SK-N-SH treated with all-trans-retinoic acid at 6 μM for 48 hours (cell line): ENCODE data around the gene SLC10A1.

Source experiments
- ESRRG ChIP-seq: fragments of 250-450 bp; sonication (Bioruptor Pico); IDR thresholded peaks from 2 replicates; pipeline ENCODE4 v1.6.1; 2021; ENCODE audit warnings: mild to moderate bottlenecking
- PPARA ChIP-seq: fragments of 250-450 bp; sonication (Bioruptor Pico); IDR thresholded peaks from 2 replicates; pipeline ENCODE4 v1.5.0; 2020; ENCODE audit warnings: mild to moderate bottlenecking, borderline replicate concordance
- TOX ChIP-seq: fragments of 250-450 bp; sonication (Bioruptor Pico); IDR thresholded peaks from 2 replicates; pipeline ENCODE4 v1.8.0; 2021; ENCODE audit warnings: mild to moderate bottlenecking, moderate library complexity, borderline replicate concordance
- ZNF565 ChIP-seq: fragments of 450-650 bp; formaldehyde crosslinking; conservative IDR thresholded peaks from 2 replicates; pipeline ENCODE4 v1.5.0; 2020; ENCODE audit warnings: low read depth, mild to moderate bottlenecking, moderate library complexity
- ZNF8 ChIP-seq: fragments of 450-650 bp; formaldehyde crosslinking; IDR thresholded peaks from 2 replicates; pipeline ENCODE4 v1.5.0; 2020; ENCODE audit warnings: mild to moderate bottlenecking, moderate library complexity
- TF ChIP-seq, protein P1 (sequence below): fragments of 250-450 bp; sonication (Bioruptor Pico); IDR thresholded peaks from 2 replicates; pipeline ENCODE4 v1.8.0; 2020; ENCODE audit warnings: mild to moderate bottlenecking, moderate library complexity, borderline replicate concordance

DNA sequence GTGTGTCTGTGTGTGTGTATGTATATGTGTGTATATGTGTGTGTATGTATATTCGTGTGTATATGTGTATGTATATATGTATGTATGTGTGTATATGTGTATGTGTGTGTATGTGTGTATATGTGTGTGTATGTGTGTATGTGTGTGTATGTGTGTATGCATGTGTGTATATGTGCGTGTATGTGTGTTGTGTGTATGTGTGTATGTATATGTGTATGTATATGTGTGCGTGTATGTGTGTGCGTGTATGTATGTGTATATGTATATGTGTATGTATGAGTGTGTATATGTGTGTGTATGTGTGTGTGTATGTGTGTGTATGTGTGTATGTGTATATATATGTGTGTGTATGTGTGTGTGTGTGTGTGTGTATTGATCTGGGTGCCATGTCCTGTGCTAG, 31.8 kb upstream of the SLC10A1 start:
- TF ChIP-seq, protein P1, sequence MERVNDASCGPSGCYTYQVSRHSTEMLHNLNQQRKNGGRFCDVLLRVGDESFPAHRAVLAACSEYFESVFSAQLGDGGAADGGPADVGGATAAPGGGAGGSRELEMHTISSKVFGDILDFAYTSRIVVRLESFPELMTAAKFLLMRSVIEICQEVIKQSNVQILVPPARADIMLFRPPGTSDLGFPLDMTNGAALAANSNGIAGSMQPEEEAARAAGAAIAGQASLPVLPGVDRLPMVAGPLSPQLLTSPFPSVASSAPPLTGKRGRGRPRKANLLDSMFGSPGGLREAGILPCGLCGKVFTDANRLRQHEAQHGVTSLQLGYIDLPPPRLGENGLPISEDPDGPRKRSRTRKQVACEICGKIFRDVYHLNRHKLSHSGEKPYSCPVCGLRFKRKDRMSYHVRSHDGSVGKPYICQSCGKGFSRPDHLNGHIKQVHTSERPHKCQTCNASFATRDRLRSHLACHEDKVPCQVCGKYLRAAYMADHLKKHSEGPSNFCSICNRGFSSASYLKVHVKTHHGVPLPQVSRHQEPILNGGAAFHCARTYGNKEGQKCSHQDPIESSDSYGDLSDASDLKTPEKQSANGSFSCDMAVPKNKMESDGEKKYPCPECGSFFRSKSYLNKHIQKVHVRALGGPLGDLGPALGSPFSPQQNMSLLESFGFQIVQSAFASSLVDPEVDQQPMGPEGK: no peak
- TF ChIP-seq PPARA (no peak), ESRRG (CRISPR knock-in tag) (no peak), TOX (CRISPR knock-in tag) (no peak), ZNF565 (CRISPR knock-in tag) (no peak), ZNF8 (CRISPR knock-in tag) (no peak)
